Astrocyte of the cerebellum (primary cell): ENCODE measurements around the gene GYPC.
"Not testable (repeated sequence)": the region's sequence is repeated elsewhere in the genome, so short reads cannot be mapped to it uniquely, and the experiment has no call there.

Experiments
- DNase-seq: peaks from one replicate; pipeline ENCODE4 v3.0.0-alpha.2; 2011; ENCODE audit warnings: low read depth
- H3K4me3 ChIP-seq: 2 replicates; pipeline ENCODE4 v1.5.1; 2011; ENCODE audit warnings: mild to moderate bottlenecking, low read depth, low read length, moderate library complexity
- CTCF ChIP-seq: IDR thresholded peaks from 2 replicates; pipeline ENCODE4 v1.5.1; 2012; ENCODE audit warnings: low read length, low read depth, moderate library complexity, mild to moderate bottlenecking; ENCODE audit errors: missing control alignments
- in situ Hi-C: cut with HindIII; loops from 2 replicates; pipeline ENCODE4 v1.10.0; 2017; ENCODE audit warnings: low sequenced_read_pairs

GYPC gene

GRCh38 chr2:126642031-126642430 lies 13.9 kb upstream of the GYPC start:
- DNase-seq, result no peak
- H3K4me3 ChIP-seq, result no peak overlapping the region
- no peak for TF ChIP-seq CTCF
- in situ Hi-C loops, result no loop called here

GRCh38 chr2:126643431-126643830 lies 12.5 kb upstream of the GYPC start:
- TF ChIP-seq CTCF, result no peak
- no peak for DNase-seq
- no peak overlapping the region for H3K4me3 ChIP-seq
- in situ Hi-C loops, result no loop called here

- H3K4me3 ChIP-seq, result no peak overlapping the region
- in situ Hi-C loops, result no loop called here
- DNase-seq, result no peak
- no peak for TF ChIP-seq CTCF
Measured at GRCh38 chr2:126643972-126644371, 12.0 kb upstream of the GYPC start.

- TF ChIP-seq CTCF, result no peak
- in situ Hi-C loops, result no loop called here
- H3K4me3 ChIP-seq, result no peak overlapping the region
- no peak for DNase-seq
Measured at GRCh38 chr2:126644630-126645191, 11.2 kb upstream of the GYPC start.

- no peak overlapping the region for H3K4me3 ChIP-seq
- TF ChIP-seq CTCF, result no peak
- in situ Hi-C loops, result no loop called here
- DNase-seq, result no peak
Measured at GRCh38 chr2:126645211-126645618, 10.7 kb upstream of the GYPC start.

- H3K4me3 ChIP-seq, result no peak overlapping the region
- in situ Hi-C loops, result no loop called here
- TF ChIP-seq CTCF, result no peak
- no peak for DNase-seq
Measured at GRCh38 chr2:126646026-126646425, 9.9 kb upstream of the GYPC start.

GRCh38 chr2:126647714-126648344 lies 8.1 kb upstream of the GYPC start:
- in situ Hi-C loops, DNase-seq, H3K4me3 ChIP-seq: not testable (repeated sequence)

- DNase-seq, H3K4me3 ChIP-seq, in situ Hi-C loops: not testable (repeated sequence)
Measured at GRCh38 chr2:126648345-126648786, 7.6 kb upstream of the GYPC start.
